H9 (cell line): ENCODE results near the gene STMN1. TPM values are rescaled to one million over a fixed set of nuclear protein-coding genes. Genes with fewer than 3 reads are reported as not detected.

ENCODE experiments used
- DNase-seq: peaks from one replicate; pipeline ENCODE4 v3.0.0-alpha.2; 2017
- H2AFZ ChIP-seq: one replicate; pipeline ENCODE4 v1.6.1; 2013; ENCODE audit warnings: mild to moderate bottlenecking, low read length, control low read depth, moderate library complexity
- H2AK5ac ChIP-seq: 2 replicates; pipeline ENCODE4 v1.6.1; 2013; ENCODE audit warnings: low read length, control low read depth, mixed read lengths; ENCODE audit not compliant: insufficient read length
- H2BK120ac ChIP-seq: one replicate; pipeline ENCODE4 v1.6.1; 2013; ENCODE audit warnings: low read depth, mild to moderate bottlenecking, low read length, control low read depth, inconsistent platforms; ENCODE audit not compliant: poor library complexity, severe bottlenecking
- H2BK12ac ChIP-seq: 2 replicates; pipeline ENCODE4 v1.6.1; 2013; ENCODE audit warnings: low read length, control low read depth, mixed read lengths, low read depth; ENCODE audit not compliant: insufficient read length
- H2BK15ac ChIP-seq: 2 replicates; pipeline ENCODE4 v1.6.1; 2013; ENCODE audit warnings: low read depth, low read length, control low read depth
- H2BK20ac ChIP-seq: one replicate; pipeline ENCODE4 v1.6.1; 2013; ENCODE audit warnings: low read depth, mild to moderate bottlenecking, low read length, control low read depth, inconsistent platforms; ENCODE audit not compliant: poor library complexity, severe bottlenecking
- H2BK5ac ChIP-seq: 2 replicates; pipeline ENCODE4 v1.6.1; 2013; ENCODE audit warnings: low read length, control low read depth, mixed read lengths; ENCODE audit not compliant: insufficient read length
- H3K14ac ChIP-seq: 2 replicates; pipeline ENCODE4 v1.6.1; 2013; ENCODE audit warnings: low read length, control low read depth; ENCODE audit not compliant: insufficient read depth
- H3K18ac ChIP-seq: 2 replicates; pipeline ENCODE4 v1.6.1; 2013; ENCODE audit warnings: low read depth, mild to moderate bottlenecking, mixed read lengths, low read length, control low read depth; ENCODE audit not compliant: insufficient read length
- H3K23ac ChIP-seq: 2 replicates; pipeline ENCODE4 v1.6.1; 2013; ENCODE audit warnings: low read length, control low read depth, mixed read lengths, low read depth; ENCODE audit not compliant: insufficient read length
- H3K23me2 ChIP-seq: 2 replicates; pipeline ENCODE4 v1.6.1; 2013; ENCODE audit warnings: low read depth, mild to moderate bottlenecking, mixed read lengths, low read length, control low read depth; ENCODE audit not compliant: insufficient read length, poor library complexity, severe bottlenecking
- H3K27ac ChIP-seq: 2 replicates; pipeline ENCODE4 v1.5.1; 2013; ENCODE audit warnings: low read length, control low read depth, mixed read lengths, low read depth; ENCODE audit not compliant: insufficient read length
- H3K27me3 ChIP-seq: 2 replicates; pipeline ENCODE4 v1.6.1; 2013; ENCODE audit warnings: low read length, control low read depth, inconsistent platforms; ENCODE audit not compliant: insufficient read depth
- H3K4ac ChIP-seq: 2 replicates; pipeline ENCODE4 v1.6.1; 2013; ENCODE audit warnings: low read depth, mild to moderate bottlenecking, control low read depth, inconsistent platforms, low read length, moderate library complexity
- H3K4me1 ChIP-seq: 2 replicates; pipeline ENCODE4 v1.6.1; 2013; ENCODE audit warnings: low read length, control low read depth, inconsistent platforms; ENCODE audit not compliant: insufficient read depth
- H3K4me2 ChIP-seq: 2 replicates; pipeline ENCODE4 v1.6.1; 2013; ENCODE audit warnings: low read length, control low read depth, mixed read lengths; ENCODE audit not compliant: insufficient read length, insufficient read depth
- H3K56ac ChIP-seq: 2 replicates; pipeline ENCODE4 v1.6.1; 2013; ENCODE audit warnings: low read depth, mild to moderate bottlenecking, mixed read lengths, low read length, control low read depth; ENCODE audit not compliant: insufficient read length
- H3K79me1 ChIP-seq: 2 replicates; pipeline ENCODE4 v1.6.1; 2013; ENCODE audit warnings: low read depth, mild to moderate bottlenecking, moderate library complexity, low read length, control low read depth, inconsistent platforms; ENCODE audit not compliant: insufficient read depth, poor library complexity, severe bottlenecking
- H3K79me2 ChIP-seq: 2 replicates; pipeline ENCODE4 v1.6.1; 2013; ENCODE audit warnings: low read length, control low read depth, inconsistent platforms; ENCODE audit not compliant: insufficient read depth
- H3K9ac ChIP-seq: 2 replicates; pipeline ENCODE4 v1.6.1; 2013; ENCODE audit warnings: low read length, control low read depth, mixed read lengths; ENCODE audit not compliant: insufficient read length; ENCODE audit errors: extremely low read depth
- H3K9me3 ChIP-seq: one replicate; pipeline ENCODE4 v1.6.1; 2013; ENCODE audit warnings: low read depth, low read length, inconsistent platforms; ENCODE audit not compliant: control insufficient read depth
- H3T11ph ChIP-seq: one replicate; pipeline ENCODE4 v1.6.1; 2013; ENCODE audit warnings: mild to moderate bottlenecking, low read length, control low read depth, inconsistent platforms
- H4K20me1 ChIP-seq: one replicate; pipeline ENCODE4 v1.6.1; 2013; ENCODE audit not compliant: control insufficient read depth, insufficient read length, insufficient read depth
- H4K5ac ChIP-seq: 2 replicates; pipeline ENCODE4 v1.6.1; 2013; ENCODE audit warnings: low read depth, mild to moderate bottlenecking, mixed read lengths, low read length, control low read depth; ENCODE audit not compliant: insufficient read length
- H4K8ac ChIP-seq: replicated peaks from 2 replicates; pipeline ENCODE4 v1.6.1; 2013; ENCODE audit warnings: low read length, control low read depth, mixed read lengths, low read depth; ENCODE audit not compliant: insufficient read length
- H4K91ac ChIP-seq: 2 replicates; pipeline ENCODE4 v1.6.1; 2013; ENCODE audit warnings: low read depth, mild to moderate bottlenecking, moderate library complexity, mixed read lengths, low read length, control low read depth; ENCODE audit not compliant: insufficient read length
- H3K27ac Mint-ChIP-seq, 3 experiments: 2 replicates in 2 of 3; 3 replicates in 1 of 3; pipeline ENCODE4 v1.8.0; 2020 to 2021; ENCODE audit warnings: mixed read lengths in 3 of 3, mild to moderate bottlenecking in 1 of 3, moderate library complexity in 1 of 3
- H3K27me3 Mint-ChIP-seq: 2 replicates; pipeline ENCODE4 v1.8.0; 2021; ENCODE audit warnings: low read depth, mild to moderate bottlenecking, moderate library complexity, mixed read lengths
- H3K36me3 Mint-ChIP-seq, 3 experiments: 2 replicates in 2 of 3; 3 replicates in 1 of 3; pipeline ENCODE4 v1.8.0; 2020 to 2021; ENCODE audit warnings: low read depth in 3 of 3, mixed read lengths in 3 of 3; ENCODE audit not compliant: insufficient read depth in 1 of 3
- H3K4me1 Mint-ChIP-seq, 2 experiments: 2 replicates each; pipeline ENCODE4 v1.8.0; 2020; ENCODE audit warnings: mixed read lengths in 2 of 2
- H3K4me3 Mint-ChIP-seq, 2 experiments: 2 replicates in 1 of 2; 3 replicates in 1 of 2; pipeline ENCODE4 v1.8.0; 2020 to 2021; ENCODE audit warnings: mild to moderate bottlenecking in 2 of 2, mixed read lengths in 2 of 2, moderate library complexity in 1 of 2
- H3K9me3 Mint-ChIP-seq, 2 experiments: 2 replicates in 1 of 2; 3 replicates in 1 of 2; pipeline ENCODE4 v1.8.0; 2020; ENCODE audit warnings: mild to moderate bottlenecking in 2 of 2, mixed read lengths in 2 of 2, moderate library complexity in 1 of 2
- WGBS: extraction: QIAGEN DNeasy Blood & Tissue Kit; methylation state at CpG from one replicate; pipeline ENCODE4 v1.1.7; 2013; ENCODE audit warnings: missing lambda C conversion rate, low lambda C conversion rate, mixed read lengths; ENCODE audit not compliant: insufficient read length; ENCODE audit errors: extremely low coverage; 5-methylcytosine and 5-hydroxymethylcytosine counted together
- total RNA-seq: library from RNA; stranded (reverse); gene quantifications from 2 replicates; pipeline ENCODE4 v1.2.1, GENCODE V29; 2021
- TF ChIP-seq, protein P1 (sequence below): fragments of 200-600 bp; sonication (generic); conservative IDR thresholded peaks from 3 replicates; pipeline ENCODE4 v1.8.0; 2021; ENCODE audit warnings: antibody characterized with exemption, mild to moderate bottlenecking

The STMN1 gene
- total RNA-seq, 1 experiment from 2014 or later = 500 TPM

- no peak overlapping the region for H2BK5ac ChIP-seq
- no peak overlapping the region for H2AFZ ChIP-seq
- no peaks in the 10 kb centered on the region for H3K9me3 ChIP-seq
- H3K18ac ChIP-seq = no peak overlapping the region
- peaks cover 13% of the 10 kb centered on the region in 2 experiments for H3K4me1 Mint-ChIP-seq
- H3T11ph ChIP-seq = no peak overlapping the region
- H2BK20ac ChIP-seq = no peak overlapping the region
- no peak overlapping the region for H4K91ac ChIP-seq
- H3K9me3 Mint-ChIP-seq = no peaks in the 10 kb centered on the region
- no peaks in the 10 kb centered on the region for H3K79me1 ChIP-seq
- H4K8ac ChIP-seq = no peak overlapping the region
- H3K14ac ChIP-seq = no peak overlapping the region; the same call in 1 of the 2 replicates
- H3K4me1 ChIP-seq = no peaks in the 10 kb centered on the region; the same call in 1 of the 2 replicates
- peaks cover 37% of the 10 kb centered on the region for H3K27me3 Mint-ChIP-seq
- H3K79me2 ChIP-seq = no peaks in the 10 kb centered on the region
- H3K9ac ChIP-seq = no peak overlapping the region
- H2BK15ac ChIP-seq = no peak overlapping the region
- TF ChIP-seq, protein P1, sequence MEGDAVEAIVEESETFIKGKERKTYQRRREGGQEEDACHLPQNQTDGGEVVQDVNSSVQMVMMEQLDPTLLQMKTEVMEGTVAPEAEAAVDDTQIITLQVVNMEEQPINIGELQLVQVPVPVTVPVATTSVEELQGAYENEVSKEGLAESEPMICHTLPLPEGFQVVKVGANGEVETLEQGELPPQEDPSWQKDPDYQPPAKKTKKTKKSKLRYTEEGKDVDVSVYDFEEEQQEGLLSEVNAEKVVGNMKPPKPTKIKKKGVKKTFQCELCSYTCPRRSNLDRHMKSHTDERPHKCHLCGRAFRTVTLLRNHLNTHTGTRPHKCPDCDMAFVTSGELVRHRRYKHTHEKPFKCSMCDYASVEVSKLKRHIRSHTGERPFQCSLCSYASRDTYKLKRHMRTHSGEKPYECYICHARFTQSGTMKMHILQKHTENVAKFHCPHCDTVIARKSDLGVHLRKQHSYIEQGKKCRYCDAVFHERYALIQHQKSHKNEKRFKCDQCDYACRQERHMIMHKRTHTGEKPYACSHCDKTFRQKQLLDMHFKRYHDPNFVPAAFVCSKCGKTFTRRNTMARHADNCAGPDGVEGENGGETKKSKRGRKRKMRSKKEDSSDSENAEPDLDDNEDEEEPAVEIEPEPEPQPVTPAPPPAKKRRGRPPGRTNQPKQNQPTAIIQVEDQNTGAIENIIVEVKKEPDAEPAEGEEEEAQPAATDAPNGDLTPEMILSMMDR = no peak
- H3K23me2 ChIP-seq = peaks cover 7% of the 10 kb centered on the region
- no CpG with 5 or more reads among the region's 2 CpGs for WGBS
- H4K5ac ChIP-seq = no peak overlapping the region
- no peak overlapping the region for H2BK12ac ChIP-seq
- H3K36me3 Mint-ChIP-seq = no peaks in the 10 kb centered on the region; a peak in 2 of 7 replicates
- H3K27ac ChIP-seq = no peak overlapping the region
- no peak overlapping the region for H3K27ac Mint-ChIP-seq
- no peak overlapping the region for H3K4me2 ChIP-seq
- H3K4me3 Mint-ChIP-seq = no peak overlapping the region
- no peaks in the 10 kb centered on the region for H4K20me1 ChIP-seq
- H3K56ac ChIP-seq = no peak overlapping the region
- H3K27me3 ChIP-seq = no peaks in the 10 kb centered on the region; the same call in 1 of the 2 replicates
- no peak for DNase-seq
- H2BK120ac ChIP-seq = no peak overlapping the region
- H3K23ac ChIP-seq = no peak overlapping the region
- no peak overlapping the region for H3K4ac ChIP-seq
- H2AK5ac ChIP-seq = no peak overlapping the region
These were observed 26.5 kb downstream of the STMN1 start for GRCh38 chr1:25879675-25880074.
